ENCODE data around the gene ATP5MK.

The ATP5MK gene

GRCh38 chr10:103441206-103441605 lies 44.9 kb upstream of the ATP5MK start:
- H3K4me3 ChIP-seq = no peak overlapping the region
- no peak for DNase-seq (ENCODE audit: low spot score)
- H3K27ac ChIP-seq = peak overlapping the region in 1 of 2 donors; percentile 62
- no peak for TF ChIP-seq CTCF (IDR thresholded peaks at IDR 0.05)

- Histone ChIP-seq H3K4me3 (no peak overlapping the region), H3K27ac (no peak overlapping the region)
- no peak for DNase-seq (ENCODE audit: low spot score)
These were observed 44.1 kb upstream of the ATP5MK start for GRCh38 chr10:103440416-103440815.

DNA sequence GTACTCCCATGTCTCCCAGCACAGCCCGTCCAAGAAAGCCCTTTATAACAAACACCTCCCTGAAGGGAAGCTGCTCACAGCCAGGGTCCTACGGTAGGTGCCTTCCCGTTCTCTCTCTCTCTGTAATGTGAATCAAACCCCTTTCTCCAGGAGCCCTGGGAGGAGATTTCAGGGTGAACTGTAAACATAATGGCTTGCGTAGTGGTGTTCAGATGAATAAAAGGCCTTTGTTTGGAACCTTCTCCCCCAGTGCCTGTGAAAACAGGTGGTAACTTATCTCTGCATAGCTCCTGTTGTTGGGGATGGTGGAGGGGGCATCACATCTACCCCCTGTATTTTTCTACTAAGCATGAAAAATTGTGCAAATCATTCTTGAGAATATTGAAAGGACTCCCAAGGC lies 43.5 kb upstream of the ATP5MK start:
- no peak for TF ChIP-seq CTCF (IDR thresholded peaks at IDR 0.05)
- no peak overlapping the region for H3K4me3 ChIP-seq
- no peak overlapping the region for H3K27ac ChIP-seq
- no peak for DNase-seq (ENCODE audit: low spot score)

More at GRCh38 chr10:103440416-103440815, 44.1 kb upstream of the ATP5MK start:
- no peak for TF ChIP-seq CTCF (IDR thresholded peaks at IDR 0.05)

GRCh38 chr10:103433858-103434257 lies 37.6 kb upstream of the ATP5MK start:
- no peak overlapping the region for H3K27ac ChIP-seq
- no peak for TF ChIP-seq CTCF (IDR thresholded peaks at IDR 0.05)

GRCh38 chr10:103431902-103432301 lies 35.6 kb upstream of the ATP5MK start:
- no peak overlapping the region for H3K27ac ChIP-seq
- DNase-seq (ENCODE audit: low spot score) = no peak
- no peak for TF ChIP-seq CTCF (IDR thresholded peaks at IDR 0.05)
- no peak overlapping the region for H3K4me3 ChIP-seq

More at GRCh38 chr10:103433858-103434257, 37.6 kb upstream of the ATP5MK start:
- DNase-seq (ENCODE audit: low spot score) = no peak
- no peak overlapping the region for H3K4me3 ChIP-seq

GRCh38 chr10:103429647-103430046 lies 33.4 kb upstream of the ATP5MK start:
- TF ChIP-seq CTCF (IDR thresholded peaks at IDR 0.05) = no peak
- H3K4me3 ChIP-seq = no peak overlapping the region

GRCh38 chr10:103428989-103429643 lies 32.8 kb upstream of the ATP5MK start:
- no peak overlapping the region for H3K27ac ChIP-seq
- TF ChIP-seq CTCF (IDR thresholded peaks at IDR 0.05) = no peak
- H3K4me3 ChIP-seq = no peak overlapping the region
- DNase-seq (ENCODE audit: low spot score) = no peak

More at GRCh38 chr10:103429647-103430046, 33.4 kb upstream of the ATP5MK start:
- DNase-seq (ENCODE audit: low spot score) = no peak
- H3K27ac ChIP-seq = no peak overlapping the region
